Measurements from ENCODE around the gene PLCL2. TPM values are rescaled to one million over a fixed set of nuclear protein-coding genes. Genes with fewer than 3 reads are reported as not detected.

Gene PLCL2
- total RNA-seq, 1 donor from 2014 or later: 2.5 TPM

GRCh38 chr3:17132286-17133115, 247.7 kb downstream of the PLCL2 start:
- H3K36me3 ChIP-seq (ENCODE audit: control insufficient read depth, insufficient read depth, low read length): no peaks in the 10 kb centered on the region
- no peaks in the 10 kb centered on the region for H3K27me3 ChIP-seq (ENCODE audit: control insufficient read depth, insufficient read depth, low read length)
- DNase-seq (ENCODE audit: low read depth): no peak
- TF ChIP-seq CTCF (IDR thresholded peaks at IDR 0.05; ENCODE audit: insufficient read depth, low read length, poor library complexity, severe bottlenecking): no peak
- H3K4me3 ChIP-seq (ENCODE audit: low read depth, low read length): no peak overlapping the region

GRCh38 chr3:17133632-17134545, 249.1 kb downstream of the PLCL2 start:
- no peaks in the 10 kb centered on the region for H3K27me3 ChIP-seq (ENCODE audit: control insufficient read depth, insufficient read depth, low read length)
- no peak overlapping the region for H3K4me3 ChIP-seq (ENCODE audit: low read depth, low read length)
- no peak for TF ChIP-seq CTCF (IDR thresholded peaks at IDR 0.05; ENCODE audit: insufficient read depth, low read length, poor library complexity, severe bottlenecking)
- no peak for DNase-seq (ENCODE audit: low read depth)
- no peaks in the 10 kb centered on the region for H3K36me3 ChIP-seq (ENCODE audit: control insufficient read depth, insufficient read depth, low read length)

GRCh38 chr3:17135696-17136095, 250.9 kb downstream of the PLCL2 start:
- DNase-seq (ENCODE audit: low read depth): no peak
- Histone ChIP-seq H3K36me3 (ENCODE audit: control insufficient read depth, insufficient read depth, low read length) (no peaks in the 10 kb centered on the region), H3K4me3 (ENCODE audit: low read depth, low read length) (no peak overlapping the region), H3K27me3 (ENCODE audit: control insufficient read depth, insufficient read depth, low read length) (no peaks in the 10 kb centered on the region)
- no peak for TF ChIP-seq CTCF (IDR thresholded peaks at IDR 0.05; ENCODE audit: insufficient read depth, low read length, poor library complexity, severe bottlenecking)

GRCh38 chr3:17136136-17136721, 251.5 kb downstream of the PLCL2 start:
- no peak for TF ChIP-seq CTCF (IDR thresholded peaks at IDR 0.05; ENCODE audit: insufficient read depth, low read length, poor library complexity, severe bottlenecking)
- no peaks in the 10 kb centered on the region for H3K27me3 ChIP-seq (ENCODE audit: control insufficient read depth, insufficient read depth, low read length)
- DNase-seq (ENCODE audit: low read depth): no peak
- no peaks in the 10 kb centered on the region for H3K36me3 ChIP-seq (ENCODE audit: control insufficient read depth, insufficient read depth, low read length)
- no peak overlapping the region for H3K4me3 ChIP-seq (ENCODE audit: low read depth, low read length)

- Histone ChIP-seq H3K27me3 (ENCODE audit: control insufficient read depth, insufficient read depth, low read length) (no peaks in the 10 kb centered on the region), H3K36me3 (ENCODE audit: control insufficient read depth, insufficient read depth, low read length) (no peaks in the 10 kb centered on the region), H3K4me3 (ENCODE audit: low read depth, low read length) (no peak overlapping the region)
- no peak for DNase-seq (ENCODE audit: low read depth)
- no peak for TF ChIP-seq CTCF (IDR thresholded peaks at IDR 0.05; ENCODE audit: insufficient read depth, low read length, poor library complexity, severe bottlenecking)
These were observed 252.6 kb downstream of the PLCL2 start for GRCh38 chr3:17137321-17137826.
